ENCODE data around the gene SLC9A6. TPM values are rescaled to one million over a fixed set of nuclear protein-coding genes. Genes with fewer than 3 reads are reported as not detected.

SLC9A6 gene
- total and polyA plus RNA-seq, 9 of the 15 experiments (the other 6 are each of a cell fraction or from before 2014, with no cell fraction given) = 3.7 to 13.9 (median 9.9) TPM

GRCh38 chrX:135985157-135985972 is at the start of gene SLC9A6 (continued):
- no peak for TF ChIP-seq ZNF707 (CRISPR knock-in tag; conservative IDR thresholded peaks at IDR 0.05)
- no peak for TF ChIP-seq SNIP1 (IDR thresholded peaks at IDR 0.05; ENCODE audit: low read depth)
- no peak for TF ChIP-seq MLX (CRISPR knock-in tag; conservative IDR thresholded peaks at IDR 0.05)
- no peak for TF ChIP-seq ZKSCAN3 (CRISPR knock-in tag; IDR thresholded peaks at IDR 0.05)
- peak; percentile 69; the same call in 1 of the 2 replicates for TF ChIP-seq PHF8 (IDR thresholded peaks at IDR 0.05; ENCODE audit: borderline replicate concordance, low read length)
- no peak for TF ChIP-seq ZNF398 (CRISPR knock-in tag; IDR thresholded peaks at IDR 0.05)
- TF ChIP-seq ZNF586 (CRISPR knock-in tag; conservative IDR thresholded peaks at IDR 0.05) = no peak
- TF ChIP-seq GTF2E2 (tag; IDR thresholded peaks at IDR 0.05) = no peak
- no peak for TF ChIP-seq TAL1 (IDR thresholded peaks at IDR 0.05)
- no peak for TF ChIP-seq RUNX1 (IDR thresholded peaks at IDR 0.05; ENCODE audit: low read depth)
- no peak for TF ChIP-seq PYGO2 (tag; IDR thresholded peaks at IDR 0.05)
- no peak for TF ChIP-seq BRD9 (IDR thresholded peaks at IDR 0.05; ENCODE audit: low read depth, partially characterized antibody)
- no peak for TF ChIP-seq ZNF583 (CRISPR knock-in tag; IDR thresholded peaks at IDR 0.05)
- no peak for TF ChIP-seq E2F1 (CRISPR knock-in tag; IDR thresholded peaks at IDR 0.05)
- TF ChIP-seq ZNF740 (CRISPR knock-in tag; IDR thresholded peaks at IDR 0.05) = no peak
- no peak for TF ChIP-seq ZNF740 (tag; IDR thresholded peaks at IDR 0.05)
- no peak for TF ChIP-seq RBM22 (IDR thresholded peaks at IDR 0.05; ENCODE audit: low read depth, low read length, poor library complexity, severe bottlenecking)
- no peak for TF ChIP-seq KLF13 (tag; IDR thresholded peaks at IDR 0.05; ENCODE audit: borderline replicate concordance, low read depth)
- no peak for TF ChIP-seq ILK (tag; IDR thresholded peaks at IDR 0.05; ENCODE audit: borderline replicate concordance, low read depth)
- no peak for TF ChIP-seq ESRRA (IDR thresholded peaks at IDR 0.05; ENCODE audit: borderline replicate concordance, low read depth)
- TF ChIP-seq ZNF551 (CRISPR knock-in tag; IDR thresholded peaks at IDR 0.05) = no peak
- no peak for TF ChIP-seq HDAC3 (IDR thresholded peaks at IDR 0.05; ENCODE audit: borderline replicate concordance, partially characterized antibody)
- TF ChIP-seq ATF1 (CRISPR knock-in tag; IDR thresholded peaks at IDR 0.05) = no peak
- peak; percentile 23; the same call in 1 of the 2 replicates for TF ChIP-seq ATF1 (tag; IDR thresholded peaks at IDR 0.05)
- TF ChIP-seq SRSF3 (IDR thresholded peaks at IDR 0.05; ENCODE audit: insufficient read depth, low read length) = no peak

Data from K562 (cell line).